Gastrocnemius medialis (tissue), 4 donors: ENCODE data around the gene C5.

Experiments used
- CTCF ChIP-seq, 5 experiments: fragments of 450-650 bp in 3 of 5; fragments of 200-600 bp in 2 of 5; sonication (generic) in 2 of 5; IDR thresholded peaks in 4 of 5; conservative IDR thresholded peaks in 1 of 5; 1 replicate in 4 of 5; 2 replicates in 1 of 5; pipeline ENCODE4 v1.5.1; 2016 to 2019; ENCODE audit warnings: antibody characterized with exemption in 5 of 5, mild to moderate bottlenecking in 3 of 5, moderate library complexity in 3 of 5
- POLR2A ChIP-seq, 2 donors: fragments of 450-650 bp; IDR thresholded peaks; one replicate each; pipeline ENCODE4 v1.6.1; 2017; ENCODE audit warnings: antibody characterized with exemption in 2 of 2, mild to moderate bottlenecking in 2 of 2, moderate library complexity in 2 of 2

- TF ChIP-seq CTCF (IDR thresholded peaks at IDR 0.05 in 4 of 5, conservative IDR thresholded peaks at IDR 0.05 in 1 of 5) (no peak), POLR2A (IDR thresholded peaks at IDR 0.05) (no peak)
Observed at GRCh38 chr9:120960001-120960400, 90.1 kb downstream of the C5 start.
